Measurements from ENCODE around the gene ZDHHC7.

DNA sequence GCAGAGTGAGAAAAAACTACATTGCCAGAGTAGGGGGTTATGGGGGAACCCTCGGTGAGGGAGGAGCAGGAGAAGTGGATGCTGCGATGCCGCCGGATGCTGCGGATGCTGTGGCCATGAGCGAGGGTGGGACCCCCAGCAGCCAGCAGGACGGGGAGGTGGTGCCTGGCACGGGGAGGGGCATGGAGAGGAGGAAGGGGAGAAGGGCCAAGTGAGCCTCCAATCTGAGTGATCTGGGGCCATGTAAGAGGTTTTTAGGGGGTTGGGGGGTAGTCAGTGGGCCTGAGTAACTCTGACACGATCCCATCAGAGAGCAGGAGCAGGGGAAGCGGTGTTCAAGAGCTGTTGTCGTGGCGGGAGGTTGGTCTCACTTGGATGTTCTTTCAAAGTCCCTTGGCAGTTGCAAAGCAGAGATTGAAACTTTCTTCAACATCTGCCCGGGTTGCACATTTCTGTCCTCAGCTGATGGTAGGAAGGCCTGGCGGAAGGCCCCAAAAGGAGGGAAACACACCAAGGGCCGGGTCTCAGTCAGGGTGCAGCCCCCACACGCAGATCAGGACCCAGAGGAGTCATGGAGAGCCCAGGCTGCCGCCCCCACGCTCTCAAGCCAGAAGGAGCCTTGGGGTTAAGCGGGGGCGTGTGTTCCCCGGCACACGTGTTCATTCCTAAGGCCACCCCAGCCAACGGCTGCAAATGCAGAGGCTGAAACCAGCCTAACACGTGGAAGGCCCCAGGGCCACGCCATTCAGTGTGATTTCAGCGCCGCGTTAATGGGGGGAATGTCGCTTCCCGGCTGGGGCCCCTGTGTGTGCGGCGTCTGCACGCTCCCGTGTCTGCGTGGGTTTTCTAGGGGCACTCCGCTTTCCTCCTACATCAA lies 81.7 kb downstream of the ZDHHC7 start:
- TF ChIP-seq, protein P1, sequence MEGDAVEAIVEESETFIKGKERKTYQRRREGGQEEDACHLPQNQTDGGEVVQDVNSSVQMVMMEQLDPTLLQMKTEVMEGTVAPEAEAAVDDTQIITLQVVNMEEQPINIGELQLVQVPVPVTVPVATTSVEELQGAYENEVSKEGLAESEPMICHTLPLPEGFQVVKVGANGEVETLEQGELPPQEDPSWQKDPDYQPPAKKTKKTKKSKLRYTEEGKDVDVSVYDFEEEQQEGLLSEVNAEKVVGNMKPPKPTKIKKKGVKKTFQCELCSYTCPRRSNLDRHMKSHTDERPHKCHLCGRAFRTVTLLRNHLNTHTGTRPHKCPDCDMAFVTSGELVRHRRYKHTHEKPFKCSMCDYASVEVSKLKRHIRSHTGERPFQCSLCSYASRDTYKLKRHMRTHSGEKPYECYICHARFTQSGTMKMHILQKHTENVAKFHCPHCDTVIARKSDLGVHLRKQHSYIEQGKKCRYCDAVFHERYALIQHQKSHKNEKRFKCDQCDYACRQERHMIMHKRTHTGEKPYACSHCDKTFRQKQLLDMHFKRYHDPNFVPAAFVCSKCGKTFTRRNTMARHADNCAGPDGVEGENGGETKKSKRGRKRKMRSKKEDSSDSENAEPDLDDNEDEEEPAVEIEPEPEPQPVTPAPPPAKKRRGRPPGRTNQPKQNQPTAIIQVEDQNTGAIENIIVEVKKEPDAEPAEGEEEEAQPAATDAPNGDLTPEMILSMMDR (IDR thresholded peaks at IDR 0.05) = no peak
- TF ChIP-seq POLR2A (IDR thresholded peaks at IDR 0.05) = no peak

Data from body of pancreas (tissue), 4 donors.